GM12891 (cell line): ENCODE measurements around the gene JAGN1.

Experiments used
- POLR2A ChIP-seq: IDR thresholded peaks from 2 replicates; pipeline ENCODE4 v1.6.1; 2011; ENCODE audit warnings: low read depth, low read length, control low read depth
- POLR2AphosphoS5 ChIP-seq: IDR thresholded peaks from 2 replicates; pipeline ENCODE4 v1.6.1; 2011; ENCODE audit warnings: low read depth, low read length, control low read depth
- POU2F2 ChIP-seq: IDR thresholded peaks from 2 replicates; pipeline ENCODE4 v1.6.1; 2011; ENCODE audit warnings: low read depth, mild to moderate bottlenecking, control low read depth, low read length, moderate library complexity
- SPI1 ChIP-seq: IDR thresholded peaks from 2 replicates; pipeline ENCODE4 v1.6.1; 2011; ENCODE audit warnings: low read depth, low read length, control low read depth
- TAF1 ChIP-seq: IDR thresholded peaks from 2 replicates; pipeline ENCODE4 v1.6.1; 2011; ENCODE audit warnings: low read depth, low read length, control low read depth

GRCh38 chr3:9862391-9863057 lies 27.9 kb upstream of the JAGN1 start:
- no peak for TF ChIP-seq POU2F2
- no peak for TF ChIP-seq POLR2A
- no peak for TF ChIP-seq POLR2AphosphoS5
- TF ChIP-seq SPI1 = no peak
- no peak for TF ChIP-seq TAF1
